ENCODE results near the gene PDE9A.

Gene PDE9A

GRCh38 chr21:42674351-42674940 lies 21.0 kb downstream of the PDE9A start:
- H3K4me1 ChIP-seq (ENCODE audit: control insufficient read depth in 1 of 2, insufficient read depth in 2 of 2, low read length in 2 of 2): peaks cover 16% of the 10 kb centered on the region in 2 experiments
- H3K4ac ChIP-seq (ENCODE audit: low read depth, low read length): no peak overlapping the region
- no peak for DNase-seq
- no peak overlapping the region for H4K8ac ChIP-seq (ENCODE audit: low read depth, low read length)
- no peak overlapping the region for H3K18ac ChIP-seq (ENCODE audit: low read length)
- H2BK12ac ChIP-seq (ENCODE audit: low read length): no peak overlapping the region
- no peak overlapping the region for H3K4me2 ChIP-seq (ENCODE audit: low read length)
- no peak overlapping the region for H2BK5ac ChIP-seq (ENCODE audit: low read depth, low read length, poor library complexity)
- H3K27ac ChIP-seq (ENCODE audit: low read depth, low read length): no peak overlapping the region
- no peak overlapping the region for H2BK120ac ChIP-seq (ENCODE audit: insufficient read depth, low read length, poor library complexity)
- no peaks in the 10 kb centered on the region for H3K79me2 ChIP-seq (ENCODE audit: control insufficient read depth, insufficient read depth, low read length, poor library complexity)
- no peak overlapping the region for H3K14ac ChIP-seq (ENCODE audit: low read length)
- H3K23ac ChIP-seq (ENCODE audit: low read length): no peak overlapping the region
- no peaks in the 10 kb centered on the region for H3K27me3 ChIP-seq (ENCODE audit: insufficient read depth, low read length)
- H2AFZ ChIP-seq (ENCODE audit: insufficient read depth, low read length, poor library complexity): no peak overlapping the region
- H3K4me3 ChIP-seq (ENCODE audit: low read depth, low read length): no peak overlapping the region
- no CpG with 5 or more reads among the region's 14 CpGs for WGBS (ENCODE audit: extremely low coverage, insufficient coverage, insufficient read length)
- H4K12ac ChIP-seq (ENCODE audit: low read depth, low read length): no peak overlapping the region
- no peaks in the 10 kb centered on the region for H3K9me3 ChIP-seq (ENCODE audit: insufficient read depth, low read depth, low read length)
- H3K9ac ChIP-seq (ENCODE audit: low read length): no peak overlapping the region
- peaks cover 2 to 7% of the 10 kb centered on the region in 2 experiments for H3K36me3 ChIP-seq (ENCODE audit: control insufficient read depth in 1 of 2, insufficient read depth in 2 of 2, low read length in 2 of 2)
- no peak overlapping the region for H2AK5ac ChIP-seq (ENCODE audit: low read length)
- no peak overlapping the region for H4K91ac ChIP-seq (ENCODE audit: low read depth, low read length)
- no peaks in the 10 kb centered on the region for H3K79me1 ChIP-seq (ENCODE audit: low read length)

- Histone ChIP-seq H3K23ac (ENCODE audit: low read length) (no peak overlapping the region), H3K14ac (ENCODE audit: low read length) (no peak overlapping the region), H3K18ac (ENCODE audit: low read length) (no peak overlapping the region), H3K4me3 (ENCODE audit: low read depth, low read length) (no peak overlapping the region), H3K9ac (ENCODE audit: low read length) (no peak overlapping the region), H3K27me3 (ENCODE audit: insufficient read depth, low read length) (no peaks in the 10 kb centered on the region), H3K79me1 (ENCODE audit: low read length) (no peaks in the 10 kb centered on the region), H4K91ac (ENCODE audit: low read depth, low read length) (no peak overlapping the region), H2BK5ac (ENCODE audit: low read depth, low read length, poor library complexity) (no peak overlapping the region), H3K36me3 (ENCODE audit: control insufficient read depth in 1 of 2, insufficient read depth in 2 of 2, low read length in 2 of 2) (peaks cover 2 to 3% of the 10 kb centered on the region in 2 experiments), H2BK120ac (ENCODE audit: insufficient read depth, low read length, poor library complexity) (no peak overlapping the region), H2BK12ac (ENCODE audit: low read length) (no peak overlapping the region), H4K8ac (ENCODE audit: low read depth, low read length) (no peak overlapping the region), H2AFZ (ENCODE audit: insufficient read depth, low read length, poor library complexity) (no peak overlapping the region), H3K4ac (ENCODE audit: low read depth, low read length) (no peak overlapping the region), H3K27ac (ENCODE audit: low read depth, low read length) (no peak overlapping the region), H3K4me2 (ENCODE audit: low read length) (no peak overlapping the region), H4K12ac (ENCODE audit: low read depth, low read length) (no peak overlapping the region), H3K9me3 (ENCODE audit: insufficient read depth, low read depth, low read length) (no peaks in the 10 kb centered on the region), H2AK5ac (ENCODE audit: low read length) (no peak overlapping the region), H3K79me2 (ENCODE audit: control insufficient read depth, insufficient read depth, low read length, poor library complexity) (no peaks in the 10 kb centered on the region), H3K4me1 (ENCODE audit: control insufficient read depth in 1 of 2, insufficient read depth in 2 of 2, low read length in 2 of 2) (peaks cover 16% of the 10 kb centered on the region in 2 experiments)
- no peak for DNase-seq
- WGBS (ENCODE audit: extremely low coverage, insufficient coverage, insufficient read length): no CpG with 5 or more reads among the region's 15 CpGs
Measured at GRCh38 chr21:42675403-42675802, 22.0 kb downstream of the PDE9A start.

GRCh38 chr21:42676808-42677207 lies 23.4 kb downstream of the PDE9A start:
- no peak overlapping the region for H3K14ac ChIP-seq (ENCODE audit: low read length)
- H3K4me1 ChIP-seq (ENCODE audit: control insufficient read depth in 1 of 2, insufficient read depth in 2 of 2, low read length in 2 of 2): peaks cover 16% of the 10 kb centered on the region in 2 experiments
- no peak overlapping the region for H2BK120ac ChIP-seq (ENCODE audit: insufficient read depth, low read length, poor library complexity)
- H3K27me3 ChIP-seq (ENCODE audit: insufficient read depth, low read length): no peaks in the 10 kb centered on the region
- H3K9me3 ChIP-seq (ENCODE audit: insufficient read depth, low read depth, low read length): peaks cover 5% of the 10 kb centered on the region
- peaks cover 0 to 3% of the 10 kb centered on the region in 2 experiments for H3K36me3 ChIP-seq (ENCODE audit: control insufficient read depth in 1 of 2, insufficient read depth in 2 of 2, low read length in 2 of 2)
- no peak overlapping the region for H3K4me3 ChIP-seq (ENCODE audit: low read depth, low read length)
- H2AFZ ChIP-seq (ENCODE audit: insufficient read depth, low read length, poor library complexity): no peak overlapping the region
- no peak overlapping the region for H3K18ac ChIP-seq (ENCODE audit: low read length)
- WGBS (ENCODE audit: extremely low coverage, insufficient coverage, insufficient read length): no CpG with 5 or more reads among the region's 8 CpGs
- H3K4ac ChIP-seq (ENCODE audit: low read depth, low read length): no peak overlapping the region
- H2BK12ac ChIP-seq (ENCODE audit: low read length): no peak overlapping the region
- no peaks in the 10 kb centered on the region for H3K79me1 ChIP-seq (ENCODE audit: low read length)
- H2AK5ac ChIP-seq (ENCODE audit: low read length): no peak overlapping the region
- no peak overlapping the region for H4K8ac ChIP-seq (ENCODE audit: low read depth, low read length)
- no peak overlapping the region for H3K27ac ChIP-seq (ENCODE audit: low read depth, low read length)
- no peak overlapping the region for H3K9ac ChIP-seq (ENCODE audit: low read length)
- H3K4me2 ChIP-seq (ENCODE audit: low read length): no peak overlapping the region
- DNase-seq: no peak
- no peak overlapping the region for H4K12ac ChIP-seq (ENCODE audit: low read depth, low read length)
- H2BK5ac ChIP-seq (ENCODE audit: low read depth, low read length, poor library complexity): no peak overlapping the region
- H4K91ac ChIP-seq (ENCODE audit: low read depth, low read length): no peak overlapping the region
- H3K79me2 ChIP-seq (ENCODE audit: control insufficient read depth, insufficient read depth, low read length, poor library complexity): no peaks in the 10 kb centered on the region
- H3K23ac ChIP-seq (ENCODE audit: low read length): no peak overlapping the region

GRCh38 chr21:42677339-42678321 lies 24.2 kb downstream of the PDE9A start:
- Histone ChIP-seq H3K27me3 (ENCODE audit: insufficient read depth, low read length) (no peaks in the 10 kb centered on the region), H3K36me3 (ENCODE audit: control insufficient read depth in 1 of 2, insufficient read depth in 2 of 2, low read length in 2 of 2) (peaks cover 0 to 3% of the 10 kb centered on the region in 2 experiments), H4K91ac (ENCODE audit: low read depth, low read length) (no peak overlapping the region), H3K4ac (ENCODE audit: low read depth, low read length) (no peak overlapping the region), H2BK5ac (ENCODE audit: low read depth, low read length, poor library complexity) (no peak overlapping the region), H3K4me1 (ENCODE audit: control insufficient read depth in 1 of 2, insufficient read depth in 2 of 2, low read length in 2 of 2) (peaks cover 14 to 16% of the 10 kb centered on the region in 2 experiments), H2AFZ (ENCODE audit: insufficient read depth, low read length, poor library complexity) (no peak overlapping the region), H3K9ac (ENCODE audit: low read length) (no peak overlapping the region), H2BK12ac (ENCODE audit: low read length) (no peak overlapping the region), H4K12ac (ENCODE audit: low read depth, low read length) (no peak overlapping the region), H4K8ac (ENCODE audit: low read depth, low read length) (no peak overlapping the region), H3K4me2 (ENCODE audit: low read length) (no peak overlapping the region), H3K23ac (ENCODE audit: low read length) (no peak overlapping the region), H3K79me1 (ENCODE audit: low read length) (no peaks in the 10 kb centered on the region), H3K4me3 (ENCODE audit: low read depth, low read length) (no peak overlapping the region), H3K9me3 (ENCODE audit: insufficient read depth, low read depth, low read length) (peaks cover 5% of the 10 kb centered on the region), H3K14ac (ENCODE audit: low read length) (no peak overlapping the region), H2AK5ac (ENCODE audit: low read length) (no peak overlapping the region), H2BK120ac (ENCODE audit: insufficient read depth, low read length, poor library complexity) (no peak overlapping the region), H3K27ac (ENCODE audit: low read depth, low read length) (no peak overlapping the region), H3K79me2 (ENCODE audit: control insufficient read depth, insufficient read depth, low read length, poor library complexity) (no peaks in the 10 kb centered on the region), H3K18ac (ENCODE audit: low read length) (no peak overlapping the region)
- no CpG with 5 or more reads among the region's 20 CpGs for WGBS (ENCODE audit: extremely low coverage, insufficient coverage, insufficient read length)
- no peak for DNase-seq

Data from trophoblast cell (in vitro differentiated cells and primary cell).